A204.1 (cell line): ENCODE measurements around the gene CEP104.

ENCODE experiments used
- FAIRE-seq: peaks from 2 replicates; lab custom pipeline; 2012; peaks lifted over from hg19 to GRCh38; lab: Jason Lieb, UNC

CEP104 gene

GRCh38 chr1:3865606-3866160, 8.7 kb upstream of the CEP104 start:
- no peak for FAIRE-seq

GRCh38 chr1:3864884-3865283, 7.9 kb upstream of the CEP104 start:
- no peak for FAIRE-seq

GRCh38 chr1:3863231-3863935, 6.4 kb upstream of the CEP104 start:
- no peak for FAIRE-seq

- FAIRE-seq = no peak
Observed at GRCh38 chr1:3858231-3858981, 1.4 kb upstream of the CEP104 start.

GRCh38 chr1:3857791-3858129, 749 bp upstream of the CEP104 start:
- no peak for FAIRE-seq

GRCh38 chr1:3852711-3853485, 4.1 kb downstream of the CEP104 start:
- no peak for FAIRE-seq

- FAIRE-seq = no peak
Observed at GRCh38 chr1:3852091-3852490, 4.9 kb downstream of the CEP104 start.

GRCh38 chr1:3851292-3851691, 5.7 kb downstream of the CEP104 start:
- FAIRE-seq = no peak

- FAIRE-seq = no peak
Observed at GRCh38 chr1:3850857-3851256, 6.2 kb downstream of the CEP104 start.

GRCh38 chr1:3847081-3847480, 9.9 kb downstream of the CEP104 start:
- FAIRE-seq = no peak

GRCh38 chr1:3846541-3846940, 10.5 kb downstream of the CEP104 start:
- FAIRE-seq = no peak

- FAIRE-seq = no peak
Observed at GRCh38 chr1:3842912-3843311, 14.1 kb downstream of the CEP104 start.

- FAIRE-seq = no peak
Observed at GRCh38 chr1:3841491-3841890, 15.5 kb downstream of the CEP104 start.

- FAIRE-seq = no peak
Observed at GRCh38 chr1:3838788-3839187, 18.2 kb downstream of the CEP104 start.

GRCh38 chr1:3837685-3838084, 19.3 kb downstream of the CEP104 start:
- FAIRE-seq = no peak

- no peak for FAIRE-seq
Observed at GRCh38 chr1:3837200-3837599, 19.8 kb downstream of the CEP104 start.

GRCh38 chr1:3836421-3836820, 20.6 kb downstream of the CEP104 start:
- no peak for FAIRE-seq

GRCh38 chr1:3834701-3835100, 22.3 kb downstream of the CEP104 start:
- no peak for FAIRE-seq

GRCh38 chr1:3831689-3832088, 25.3 kb downstream of the CEP104 start:
- FAIRE-seq = no peak

- no peak for FAIRE-seq
Observed at GRCh38 chr1:3828391-3828790, 28.6 kb downstream of the CEP104 start.

GRCh38 chr1:3827813-3828307, 29.2 kb downstream of the CEP104 start:
- no peak for FAIRE-seq

GRCh38 chr1:3825356-3825755, 31.7 kb downstream of the CEP104 start:
- FAIRE-seq = no peak

- FAIRE-seq = no peak
Observed at GRCh38 chr1:3824650-3825049, 32.4 kb downstream of the CEP104 start.
